DMS 273 (cell line): ENCODE measurements around the gene DAGLB.
"Not testable (repeated sequence)": the region's sequence is repeated elsewhere in the genome, so short reads cannot be mapped to it uniquely, and the experiment has no call there.

ENCODE experiments used
- DNase-seq: peaks from one replicate; lab custom pipeline; 2025; ENCODE audit not compliant: unreplicated experiment; lab: John Stamatoyannopoulos, UW

Gene DAGLB

DNA sequence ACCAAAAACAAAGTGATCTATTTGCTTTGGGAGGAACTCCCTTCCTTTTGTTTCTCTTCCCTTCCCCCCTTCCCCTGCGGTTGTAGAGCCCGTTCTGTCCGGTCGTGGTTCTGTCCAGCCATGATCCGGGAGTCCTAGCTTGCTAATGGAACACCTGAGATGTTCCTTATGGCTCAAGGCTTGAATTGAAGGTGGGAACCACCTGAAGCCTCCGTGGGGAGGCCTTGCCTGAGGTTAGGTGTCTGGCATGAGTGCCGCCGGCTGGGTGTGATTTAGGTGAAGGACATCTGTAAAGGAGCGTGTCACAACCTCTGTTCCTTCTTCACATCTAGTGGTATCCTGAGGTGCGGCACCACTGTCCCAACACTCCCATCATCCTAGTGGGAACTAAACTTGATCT is 46.2 kb downstream of the DAGLB start:
- DNase-seq: no peak

DNA sequence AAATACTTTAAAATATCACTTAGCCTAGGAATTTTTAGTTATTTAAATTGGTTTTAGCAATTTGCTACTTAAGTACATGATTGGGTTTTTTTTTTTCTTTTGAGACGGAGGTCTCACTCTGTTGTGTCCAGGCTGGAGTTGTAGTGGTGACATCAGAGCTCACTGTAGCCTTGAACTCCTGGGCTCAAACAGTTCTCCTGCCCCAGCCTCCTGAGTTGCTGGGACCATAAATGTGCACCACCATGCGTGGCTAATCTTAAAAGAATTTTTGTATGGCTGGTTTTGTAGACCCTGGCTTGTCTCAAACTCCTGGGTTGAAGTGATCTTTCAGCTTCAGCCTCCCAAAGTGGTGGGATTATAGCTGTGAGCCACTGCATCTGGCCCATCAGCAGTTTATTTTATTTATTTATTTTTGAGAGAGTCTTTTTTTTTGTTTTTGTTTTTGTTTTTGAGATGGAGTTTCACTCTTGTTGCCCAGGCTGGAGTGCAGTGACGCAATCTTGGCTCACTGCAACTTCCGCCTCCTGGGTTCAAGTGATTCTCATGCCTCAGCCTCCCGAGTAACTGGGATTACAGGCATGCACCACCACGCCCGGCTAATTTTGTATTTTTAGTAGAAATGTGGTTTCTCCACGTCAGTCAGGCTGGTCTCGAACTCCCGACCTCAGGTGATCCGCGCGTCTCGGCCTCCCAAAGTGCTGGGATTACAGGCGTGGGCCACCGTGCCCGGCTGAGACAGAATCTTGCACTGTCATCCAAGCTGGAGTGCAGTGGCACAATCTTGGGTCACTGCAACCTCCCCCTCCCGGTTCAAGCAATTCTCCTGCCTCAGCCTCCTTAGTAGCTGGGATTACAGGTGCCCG is 47.3 kb downstream of the DAGLB start:
- DNase-seq: not testable (repeated sequence)

DNA sequence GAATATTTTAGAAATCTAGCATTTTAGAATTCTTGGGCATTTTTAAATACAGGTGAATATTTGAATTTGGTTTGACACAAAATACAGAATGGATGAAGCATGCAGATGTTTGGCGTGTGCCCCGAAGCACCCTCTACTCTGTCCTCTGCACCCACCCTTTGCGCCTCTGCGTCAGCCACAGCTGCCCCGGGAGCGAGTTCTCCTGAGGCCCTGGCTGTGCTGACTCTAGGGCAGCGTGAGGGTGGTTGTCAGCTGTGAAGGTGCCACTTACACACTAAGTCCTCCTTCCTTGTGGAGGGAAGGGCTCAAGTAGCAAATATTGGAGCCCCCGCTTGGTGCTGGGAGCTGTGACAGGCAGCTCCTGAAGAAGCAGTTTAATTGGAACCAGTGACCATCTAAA is 48.4 kb downstream of the DAGLB start:
- DNase-seq: no peak

DNA sequence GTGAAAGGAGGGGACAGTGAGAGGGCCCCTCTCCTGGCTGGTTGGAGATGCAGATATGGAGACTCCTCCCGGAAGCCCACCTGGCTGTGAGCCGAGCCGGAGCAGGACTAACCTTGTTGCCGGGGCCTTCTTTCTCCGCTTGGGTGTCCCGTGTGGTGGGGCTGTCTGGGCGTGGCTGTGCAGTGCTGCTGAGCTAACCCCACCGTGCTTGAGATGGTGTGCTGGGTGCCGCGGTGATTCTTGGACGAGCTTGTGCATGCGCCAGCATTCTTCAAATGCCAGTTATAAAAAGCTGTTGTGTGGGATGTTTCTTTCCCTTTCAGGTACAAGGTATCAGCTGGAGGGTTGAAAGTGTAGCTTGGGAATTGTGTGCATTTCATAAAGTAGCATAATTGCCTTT is 48.8 kb downstream of the DAGLB start:
- DNase-seq: no peak

DNA sequence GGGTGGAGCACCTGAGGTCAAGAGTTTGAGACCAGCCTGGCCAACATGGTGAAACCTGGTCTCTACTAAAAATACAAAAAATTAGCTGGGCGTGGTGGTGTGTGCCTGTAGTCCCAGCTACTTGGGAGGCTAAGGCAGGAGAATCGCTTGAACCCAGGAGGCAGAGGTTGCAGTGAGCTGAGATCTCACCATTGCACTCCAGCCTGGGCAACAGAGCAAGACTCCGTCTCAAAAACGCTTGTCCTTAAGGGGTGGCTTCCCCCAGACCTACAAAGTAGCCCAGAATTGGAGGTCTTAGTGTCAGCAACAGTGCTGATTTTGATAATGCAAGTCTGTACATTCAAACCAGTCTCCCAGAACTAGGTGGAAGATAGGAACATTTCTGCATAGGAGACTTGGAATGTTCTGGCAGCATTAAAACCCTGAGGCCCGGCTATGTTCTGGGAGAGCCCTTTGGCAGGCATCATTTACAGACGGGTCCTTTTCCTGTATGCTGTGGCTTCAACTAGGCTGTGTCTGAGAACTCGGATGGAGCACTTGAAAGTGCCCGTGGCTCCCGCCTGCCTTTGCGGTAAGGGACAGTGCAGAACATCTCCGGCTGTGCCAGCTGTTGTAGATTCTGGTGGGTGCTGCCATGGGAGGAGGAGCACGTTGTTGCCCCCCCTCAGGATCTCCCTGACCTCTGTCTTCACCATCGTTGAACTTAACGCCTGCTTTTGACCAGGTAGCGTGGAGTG is 49.8 kb downstream of the DAGLB start:
- DNase-seq: not testable (repeated sequence)

DNA sequence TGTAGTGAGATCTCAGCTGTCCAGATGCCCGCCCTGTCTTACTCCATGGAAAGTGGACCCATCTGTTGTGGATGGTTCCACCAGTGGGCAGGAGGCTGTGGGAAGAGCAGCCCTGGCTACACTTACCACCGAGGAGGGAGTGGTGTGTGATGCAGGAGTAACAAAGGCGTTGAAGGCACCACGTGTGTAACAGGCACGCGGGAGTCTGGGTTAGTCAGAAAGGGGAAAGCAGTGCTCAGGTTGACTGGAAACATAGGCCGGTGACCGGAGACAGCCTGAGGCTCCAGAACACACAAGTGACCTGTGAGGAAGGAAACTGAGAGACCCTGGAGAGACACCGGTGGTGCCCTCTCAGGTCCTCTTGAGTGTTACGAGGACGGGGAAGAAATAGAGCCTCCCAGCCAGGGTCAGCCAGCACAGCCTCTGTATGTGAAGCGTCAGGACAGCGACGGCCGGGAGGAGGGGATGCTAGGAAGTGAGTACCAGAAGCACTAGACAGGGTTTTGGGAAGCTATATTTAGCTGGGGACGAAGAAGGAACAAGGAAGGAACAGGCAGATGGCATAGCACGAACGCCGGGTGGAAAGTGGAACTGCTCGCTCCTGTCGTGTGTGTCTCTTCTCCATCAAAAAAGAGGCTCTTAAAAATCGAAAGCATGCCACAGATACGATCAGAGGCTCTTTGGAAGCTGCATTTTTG is 51.7 kb downstream of the DAGLB start:
- DNase-seq: no peak

DNA sequence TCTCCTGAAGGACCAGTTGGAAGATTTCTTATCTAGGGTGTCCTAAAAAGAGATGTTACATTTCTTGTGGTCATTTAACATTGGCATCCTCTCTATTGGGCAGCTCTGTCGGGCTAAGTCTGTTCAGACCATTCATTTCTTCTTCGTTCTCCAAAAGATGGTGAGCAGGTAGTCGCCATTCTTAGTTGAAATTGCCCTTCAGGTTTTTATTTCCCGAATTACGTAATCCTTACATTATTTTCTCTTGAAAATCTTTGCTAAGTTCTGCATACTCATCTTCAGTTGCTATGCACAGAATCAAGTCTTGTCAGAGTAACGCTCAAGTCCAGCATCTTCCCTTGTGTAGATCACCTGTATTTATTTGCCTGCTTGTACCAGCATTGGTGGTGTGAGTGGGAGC is 53.6 kb downstream of the DAGLB start:
- DNase-seq: no peak

DNA sequence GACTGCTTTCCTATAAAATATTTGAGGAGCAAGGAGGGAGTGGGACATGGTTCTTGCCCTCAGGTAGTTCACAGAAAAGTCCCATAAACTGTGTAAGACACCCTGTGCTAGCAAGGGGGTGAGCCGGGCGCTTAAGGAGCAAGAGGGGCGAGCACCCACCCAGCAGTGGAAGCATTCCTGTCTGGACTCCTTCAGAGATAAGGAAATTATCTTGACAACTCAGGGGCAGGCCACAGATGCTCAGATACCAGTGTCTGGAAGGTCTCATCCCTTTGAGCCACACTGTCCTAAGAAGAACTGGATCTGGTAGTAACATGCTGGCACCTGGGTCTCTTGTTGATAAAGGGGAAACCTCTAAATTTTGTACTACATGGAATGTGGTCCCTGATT is 54.1 kb downstream of the DAGLB start:
- DNase-seq: no peak

DNA sequence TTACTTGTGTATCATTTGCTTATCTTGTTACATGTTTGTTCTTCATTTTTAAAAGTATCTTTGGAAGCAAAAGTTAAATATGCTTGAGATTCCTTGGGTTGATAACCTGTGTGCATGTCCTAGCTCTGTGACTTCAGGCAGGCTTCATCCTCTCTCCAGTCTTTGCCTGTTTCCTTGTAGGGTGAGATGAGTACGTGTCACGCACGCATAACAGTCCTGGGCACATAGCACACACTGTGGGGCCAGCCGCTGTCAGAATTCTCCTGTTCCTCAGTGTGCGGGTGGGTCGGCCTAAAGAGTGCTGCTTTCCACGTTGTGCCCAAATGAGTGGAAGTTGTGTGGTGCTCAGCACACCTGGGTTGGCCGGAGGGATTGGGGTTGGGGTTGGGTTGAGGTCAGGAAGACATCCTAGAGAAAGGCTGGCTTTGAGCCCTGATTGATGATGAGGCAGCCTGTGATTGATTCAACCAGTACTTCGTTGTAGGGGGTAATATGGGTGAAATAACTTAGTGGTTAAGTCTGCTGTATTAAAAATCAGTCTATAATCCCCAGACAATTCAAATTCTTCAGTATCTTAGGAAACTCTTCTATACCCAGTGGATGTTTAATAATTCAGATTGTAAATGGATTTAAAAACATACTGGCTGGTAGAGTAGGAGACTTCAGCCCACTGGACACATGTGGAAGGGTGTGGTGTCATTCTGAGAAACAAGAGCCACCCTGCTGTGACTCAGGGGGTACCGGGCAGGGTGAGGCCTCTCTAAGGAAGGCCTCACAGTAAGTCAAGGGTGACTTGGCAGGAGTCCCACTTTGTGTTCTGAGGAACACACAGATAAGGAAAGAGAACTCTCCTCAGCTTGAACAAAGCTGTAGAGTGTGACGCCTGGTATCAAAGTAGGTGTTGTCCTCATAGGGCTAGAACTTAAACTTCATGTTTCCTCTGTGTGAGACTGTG is 54.8 kb downstream of the DAGLB start:
- no peak for DNase-seq

DNA sequence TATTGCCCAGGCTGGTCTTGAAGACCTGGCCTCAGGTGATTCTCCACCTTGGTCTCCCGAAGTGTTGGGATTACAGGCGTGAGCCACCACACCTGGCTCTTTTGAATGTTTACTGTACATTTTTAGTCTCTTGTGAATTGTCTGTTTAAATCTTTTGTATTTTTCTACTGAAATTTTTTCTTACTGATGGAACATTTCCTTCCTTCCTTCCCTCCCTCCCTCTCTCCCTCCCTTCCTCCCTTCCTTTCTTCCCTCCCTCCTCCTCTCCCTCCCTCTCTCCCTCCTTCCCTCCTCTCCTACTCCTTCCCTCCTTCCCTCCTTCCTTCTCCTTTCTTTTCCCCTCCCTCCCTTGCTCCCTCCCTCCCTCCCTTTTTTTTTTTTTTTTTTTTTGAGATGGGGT is 58.0 kb downstream of the DAGLB start:
- DNase-seq: no peak

DNA sequence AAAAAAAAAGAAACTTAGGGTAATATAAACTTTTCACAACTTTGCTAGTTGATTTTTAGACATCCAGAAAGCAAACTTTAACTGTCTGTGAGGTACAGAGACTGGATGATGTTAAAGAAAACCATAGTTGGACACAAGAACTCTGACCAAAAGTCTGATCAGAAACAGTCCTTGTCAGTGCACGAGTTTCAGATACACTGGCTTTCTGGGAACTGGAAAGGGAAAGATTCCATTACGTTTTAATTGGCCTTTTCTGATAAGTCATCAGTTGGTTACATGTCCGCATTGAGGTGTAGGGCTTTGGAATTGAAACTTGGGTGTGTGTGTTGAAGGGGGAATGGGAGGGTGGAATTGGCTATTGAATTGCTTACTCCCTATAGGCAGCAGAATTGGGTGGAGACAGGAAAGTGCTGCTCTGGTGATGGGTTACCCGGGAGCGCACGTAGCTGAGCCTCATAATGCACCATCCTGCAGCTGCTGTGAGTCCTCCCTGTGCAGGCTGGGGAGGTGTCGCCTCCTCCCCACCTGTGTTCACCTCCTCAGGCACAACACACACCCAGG is 59.9 kb downstream of the DAGLB start:
- DNase-seq: no peak

DNA sequence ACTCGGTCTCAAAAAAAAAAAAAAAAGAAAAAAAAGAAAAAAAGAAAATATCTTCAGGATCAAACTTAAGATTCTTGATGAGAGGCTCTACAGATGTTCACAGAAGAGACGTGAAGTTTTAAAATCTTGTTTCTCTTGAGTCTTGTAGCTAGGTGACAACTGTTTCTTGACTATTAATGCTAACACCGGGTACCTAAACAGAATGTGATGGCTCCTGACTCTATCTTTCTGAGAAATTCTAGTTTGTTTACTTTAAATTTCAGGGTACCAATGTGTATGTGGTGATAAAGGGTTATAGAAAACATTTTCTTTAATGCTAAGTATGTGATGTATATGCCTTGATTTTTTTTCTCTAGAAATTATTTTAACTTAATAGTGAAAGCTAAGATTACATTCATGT is 61.0 kb downstream of the DAGLB start:
- no peak for DNase-seq

DNA sequence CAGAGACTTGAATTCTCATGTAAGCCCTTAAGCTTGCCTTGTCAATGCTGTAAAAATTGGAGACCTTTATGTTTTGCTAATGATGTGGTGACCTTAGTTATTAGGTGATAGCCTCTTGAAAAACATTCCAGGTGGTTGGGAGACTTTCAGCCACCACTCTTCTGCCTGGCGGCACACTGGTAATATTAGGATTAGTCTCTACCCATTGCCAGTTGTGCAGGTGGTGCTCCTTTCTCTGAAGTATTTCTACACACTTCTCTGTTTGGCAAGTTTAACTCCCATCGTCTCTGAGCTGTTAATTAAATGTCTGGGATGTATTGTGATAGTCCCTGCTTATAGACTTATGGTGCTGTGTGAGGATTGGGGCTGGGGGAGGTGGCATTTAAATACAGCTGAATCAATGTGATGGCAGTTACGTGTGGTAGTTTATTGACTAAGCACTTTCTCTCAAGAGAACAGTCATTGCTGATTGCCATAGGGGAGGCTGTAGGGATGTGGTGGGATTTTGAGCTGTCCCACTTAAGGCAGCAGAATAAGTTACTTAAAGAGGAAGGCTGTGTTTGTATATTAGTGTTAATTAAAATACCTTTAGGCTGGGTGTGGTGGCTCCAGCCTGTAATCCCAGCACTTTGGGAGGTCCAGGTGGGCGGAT is 61.7 kb downstream of the DAGLB start:
- DNase-seq: no peak

DNA sequence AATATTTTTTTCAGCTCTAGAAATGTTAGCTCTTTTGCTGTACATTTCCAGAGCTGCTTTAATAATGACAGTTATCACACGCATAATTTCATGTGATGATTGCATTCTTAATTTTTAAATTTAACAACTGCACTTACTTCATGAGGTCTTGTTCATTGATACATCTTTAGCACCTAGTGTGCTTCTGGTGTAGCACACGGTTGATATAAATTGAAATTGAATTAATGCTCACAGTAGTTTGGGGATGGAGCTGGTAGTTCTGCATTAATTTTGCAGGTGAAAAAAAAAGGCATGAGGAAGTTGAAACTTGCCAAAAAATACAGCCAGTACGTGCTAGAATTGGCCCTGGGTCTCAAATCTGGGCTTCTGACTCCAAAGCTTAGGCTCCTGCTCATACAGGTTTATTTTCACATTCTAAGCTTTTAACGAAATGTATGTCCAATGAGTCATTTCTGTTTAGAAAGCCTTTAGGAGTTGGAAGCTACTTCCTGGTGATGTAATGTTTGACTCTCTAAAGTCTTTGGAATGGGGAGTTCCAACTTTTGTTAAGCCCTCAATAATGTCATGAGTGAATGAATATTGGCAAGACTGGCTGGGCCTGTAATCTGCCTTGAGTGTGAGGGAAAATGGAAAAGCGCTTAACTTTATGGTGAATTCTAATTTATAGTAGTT is 62.5 kb downstream of the DAGLB start:
- peak; percentile 26 for DNase-seq

DNA sequence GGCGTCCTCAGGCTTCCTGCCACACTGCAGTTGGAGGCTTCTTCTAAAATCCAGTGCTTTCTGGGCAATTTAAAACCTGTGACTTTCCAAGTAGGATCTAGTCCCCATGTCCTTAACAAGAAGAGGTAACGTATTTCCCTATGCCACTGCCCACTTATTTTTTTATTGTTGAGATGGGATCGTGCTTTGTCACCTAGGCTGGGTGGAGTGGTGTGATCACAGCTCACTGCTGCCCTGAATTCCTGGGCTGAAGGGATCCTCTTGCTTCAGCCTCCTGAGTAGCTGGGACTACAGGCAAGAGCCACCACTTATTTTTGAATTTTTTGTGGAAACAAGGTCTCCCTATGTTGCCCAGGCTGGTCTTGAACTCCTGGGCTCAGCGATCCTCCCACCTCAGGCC is 63.4 kb downstream of the DAGLB start:
- no peak for DNase-seq

DNA sequence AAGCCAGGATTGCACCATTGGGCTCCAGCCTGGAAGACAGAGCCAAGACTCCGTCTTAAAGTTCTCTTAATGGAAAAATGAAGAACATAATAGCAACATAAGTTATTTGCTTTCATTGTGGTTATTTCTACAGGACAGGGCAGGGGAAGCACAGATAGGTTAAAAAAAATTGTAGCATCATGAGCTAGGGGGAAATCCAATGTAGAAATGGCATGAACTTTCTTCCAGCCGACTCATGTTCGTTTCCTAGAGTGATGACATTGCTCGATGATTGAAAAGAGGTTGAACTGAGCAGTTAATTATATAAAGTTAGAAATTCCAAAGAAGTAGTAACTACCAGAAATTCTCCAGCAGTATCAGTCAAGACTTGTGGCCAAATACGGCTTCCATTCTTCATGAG is 64.9 kb downstream of the DAGLB start:
- no peak for DNase-seq

DNA sequence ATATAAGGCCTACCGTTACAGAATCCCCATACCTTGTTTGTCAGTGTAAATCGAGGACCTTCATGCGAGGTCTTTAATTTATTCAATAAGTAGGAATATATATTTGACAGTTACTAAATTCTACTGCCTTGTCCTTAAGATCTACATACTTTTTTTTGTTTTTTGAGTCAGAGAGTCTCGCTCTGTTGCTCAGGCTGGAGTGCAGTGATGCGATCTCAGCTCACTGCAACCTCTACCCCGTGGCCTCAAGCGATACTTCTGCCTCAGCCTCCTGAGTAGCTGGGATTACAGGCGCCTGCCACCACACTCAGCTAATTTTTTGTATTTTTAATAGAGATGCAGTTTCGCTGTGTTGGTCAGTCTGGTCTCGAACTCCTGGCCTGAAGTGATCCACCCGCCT is 65.9 kb downstream of the DAGLB start:
- DNase-seq: not testable (repeated sequence)

DNA sequence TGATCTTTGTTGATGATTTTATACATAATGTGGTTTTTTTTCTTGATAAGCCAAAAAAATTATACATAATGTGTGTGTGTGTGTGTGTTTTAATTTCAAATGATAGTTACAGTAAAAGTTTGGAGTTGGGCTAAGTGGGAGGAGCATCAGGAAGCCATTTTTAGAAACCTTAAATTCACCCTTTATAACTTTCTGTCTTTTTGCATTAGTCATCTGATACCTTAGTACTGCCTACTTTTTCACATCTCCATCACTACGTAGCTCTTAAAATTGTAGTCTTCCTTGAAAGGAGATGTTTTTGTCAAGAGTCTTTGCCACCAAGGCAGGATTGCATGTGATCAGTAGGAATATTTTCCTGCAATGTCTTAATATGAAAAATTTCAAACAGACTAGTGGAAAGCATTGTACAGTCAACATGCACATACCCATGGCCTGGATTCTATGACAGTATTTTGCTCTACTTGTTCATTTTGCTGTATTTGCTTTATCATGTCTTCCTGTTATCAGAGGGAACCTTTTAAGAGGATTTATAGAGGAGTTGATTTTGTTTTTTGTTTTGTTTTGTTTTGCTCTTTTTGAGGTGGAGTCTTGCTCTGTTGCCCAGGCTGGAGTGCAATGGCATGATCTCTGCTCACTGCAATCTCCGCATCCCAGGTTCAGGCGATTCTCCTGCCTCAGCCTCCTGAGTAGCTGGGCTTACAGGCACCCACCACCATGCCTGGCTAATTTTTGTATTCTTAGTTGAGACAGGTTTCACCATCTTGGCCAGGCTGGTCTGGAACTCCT is 67.3 kb downstream of the DAGLB start:
- no peak for DNase-seq

DNA sequence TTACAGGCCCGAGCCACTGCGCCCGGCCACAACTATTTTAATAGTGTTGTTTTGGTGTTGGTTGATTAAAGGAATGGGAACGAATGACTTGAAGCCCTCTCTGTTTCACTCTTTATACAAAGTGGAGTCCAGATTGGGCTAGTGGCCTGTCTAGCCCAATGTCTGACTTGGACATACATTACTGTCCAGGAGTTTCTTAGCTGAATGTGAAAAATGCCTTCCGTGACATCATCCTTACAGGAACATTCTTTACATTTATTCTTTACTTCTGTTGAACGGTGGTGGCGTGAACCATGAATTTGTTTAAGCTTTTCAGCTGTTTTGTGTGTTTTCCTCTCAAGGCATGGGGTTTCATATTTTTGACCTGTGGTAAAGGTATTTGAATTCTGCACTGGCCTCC is 67.9 kb downstream of the DAGLB start:
- DNase-seq: no peak
